ENCODE results near the gene RIMBP2.
"Not testable (repeated sequence)": the region's sequence is repeated elsewhere in the genome, so short reads cannot be mapped to it uniquely, and the experiment has no call there.

Gene RIMBP2

GRCh38 chr12:130649101-130650045 is 66.7 kb downstream of the RIMBP2 start:
- Histone ChIP-seq H3K4me3 (no peak overlapping the region), H3K27ac (no peak overlapping the region)
- no peak for DNase-seq (ENCODE audit: low spot score)
- no peak for TF ChIP-seq CTCF (IDR thresholded peaks at IDR 0.05)

GRCh38 chr12:130647814-130648213 is 68.3 kb downstream of the RIMBP2 start:
- DNase-seq (ENCODE audit: low spot score) = no peak
- Histone ChIP-seq H3K27ac (no peak overlapping the region), H3K4me3 (no peak overlapping the region)
- TF ChIP-seq CTCF (IDR thresholded peaks at IDR 0.05) = no peak

GRCh38 chr12:130646716-130647370 is 69.3 kb downstream of the RIMBP2 start:
- Histone ChIP-seq H3K27ac (no peak overlapping the region), H3K4me3 (no peak overlapping the region)
- no peak for TF ChIP-seq CTCF (IDR thresholded peaks at IDR 0.05)
- DNase-seq (ENCODE audit: low spot score) = no peak

DNA sequence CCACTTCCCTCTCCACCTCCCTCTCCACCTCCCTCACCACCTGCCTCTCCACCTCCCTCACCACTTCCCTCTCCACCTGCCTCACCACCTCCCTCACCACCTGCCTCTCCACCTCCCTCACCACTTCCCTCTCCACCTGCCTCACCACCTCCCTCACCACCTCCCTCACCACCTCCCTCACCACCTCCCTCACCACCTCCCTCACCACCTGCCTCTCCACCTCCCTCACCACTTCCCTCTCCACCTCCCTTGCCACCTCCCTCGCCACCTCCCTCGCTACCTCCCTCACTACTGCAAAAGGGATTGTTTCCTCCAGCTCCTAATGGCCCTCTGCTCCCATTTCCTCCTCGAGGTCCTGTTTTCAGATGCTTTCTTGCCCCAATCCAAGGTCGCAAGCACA is 69.9 kb downstream of the RIMBP2 start:
- not testable (repeated sequence) for DNase-seq (ENCODE audit: low spot score); H3K27ac ChIP-seq; H3K4me3 ChIP-seq

DNA sequence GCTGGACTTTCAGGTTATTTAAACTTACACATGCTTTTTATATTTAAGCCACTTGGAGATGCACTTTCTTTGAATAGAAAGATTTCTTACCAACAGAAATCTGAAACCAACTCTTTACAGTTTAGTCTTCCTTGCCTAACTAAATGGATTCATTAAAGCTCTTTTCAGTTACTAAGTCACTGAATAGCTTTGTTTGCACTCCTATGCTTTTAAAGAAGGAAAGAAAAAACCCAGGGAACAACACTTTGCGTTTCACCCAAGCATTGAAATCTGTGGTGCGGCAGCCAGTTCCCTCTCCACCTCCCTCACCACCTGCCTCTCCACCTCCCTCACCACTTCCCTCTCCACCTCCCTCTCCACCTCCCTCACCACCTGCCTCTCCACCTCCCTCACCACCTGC is 70.3 kb downstream of the RIMBP2 start:
- no peak for DNase-seq (ENCODE audit: low spot score)
- no peak overlapping the region for H3K4me3 ChIP-seq
- no peak overlapping the region for H3K27ac ChIP-seq
- TF ChIP-seq CTCF (IDR thresholded peaks at IDR 0.05) = no peak

DNA sequence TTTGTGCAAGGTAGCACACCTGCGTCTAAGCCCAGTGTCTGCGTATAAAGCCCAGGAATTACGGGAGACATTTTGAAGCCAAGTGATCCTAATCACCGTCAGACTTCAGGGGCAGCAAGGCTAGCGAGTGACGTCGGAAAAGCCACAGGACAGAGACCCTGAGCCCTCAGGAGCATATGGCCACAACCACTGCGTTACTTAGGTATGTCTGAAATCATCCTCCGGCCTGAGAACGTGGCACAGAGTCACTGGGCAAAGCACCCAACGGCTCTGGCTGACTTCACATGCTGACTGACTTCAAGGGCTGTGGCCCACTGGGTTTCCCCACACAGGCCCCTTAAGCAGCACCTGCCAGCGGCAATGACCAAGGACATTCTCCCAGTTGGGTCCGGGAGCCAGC is 71.5 kb downstream of the RIMBP2 start:
- Histone ChIP-seq H3K4me3 (no peak overlapping the region), H3K27ac (no peak overlapping the region)
- no peak for DNase-seq (ENCODE audit: low spot score)
- no peak for TF ChIP-seq CTCF (IDR thresholded peaks at IDR 0.05)

GRCh38 chr12:130644146-130644545 is 72.0 kb downstream of the RIMBP2 start:
- no peak for DNase-seq (ENCODE audit: low spot score)

More at GRCh38 chr12:130644146-130644545, 72.0 kb downstream of the RIMBP2 start:
- no peak overlapping the region for H3K27ac ChIP-seq
- TF ChIP-seq CTCF (IDR thresholded peaks at IDR 0.05) = no peak
- no peak overlapping the region for H3K4me3 ChIP-seq
